ENCODE measurements around the gene ART3.
A peak's percentile ranks its signal among the peaks of the same experiment; 100 is the strongest.
"Not testable (repeated sequence)": the region's sequence is repeated elsewhere in the genome, so short reads cannot be mapped to it uniquely, and the experiment has no call there.

The ART3 gene, protein sequence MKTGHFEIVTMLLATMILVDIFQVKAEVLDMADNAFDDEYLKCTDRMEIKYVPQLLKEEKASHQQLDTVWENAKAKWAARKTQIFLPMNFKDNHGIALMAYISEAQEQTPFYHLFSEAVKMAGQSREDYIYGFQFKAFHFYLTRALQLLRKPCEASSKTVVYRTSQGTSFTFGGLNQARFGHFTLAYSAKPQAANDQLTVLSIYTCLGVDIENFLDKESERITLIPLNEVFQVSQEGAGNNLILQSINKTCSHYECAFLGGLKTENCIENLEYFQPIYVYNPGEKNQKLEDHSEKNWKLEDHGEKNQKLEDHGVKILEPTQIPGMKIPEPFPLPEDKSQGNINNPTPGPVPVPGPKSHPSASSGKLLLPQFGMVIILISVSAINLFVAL

DNA sequence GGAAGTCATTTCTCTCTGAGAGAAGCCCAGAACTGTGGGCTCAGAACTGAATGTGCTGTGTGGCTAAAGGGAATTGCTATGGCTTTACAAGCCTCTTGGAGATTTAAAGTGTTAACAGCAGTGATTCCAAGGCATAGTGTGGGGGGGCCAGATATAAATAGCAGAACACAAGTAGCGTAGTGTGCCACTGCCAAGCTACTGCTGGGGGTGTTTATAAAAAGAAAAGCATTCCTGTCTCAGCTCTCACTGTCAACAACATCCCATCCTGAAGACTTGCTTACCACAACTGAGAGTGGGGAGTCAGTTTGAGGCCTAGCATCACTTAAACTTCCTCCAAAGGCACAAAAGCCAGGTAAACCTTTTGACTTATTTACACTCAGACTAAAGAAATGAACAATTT is at the start of gene ART3:
Gene ART3, plus strand, starts transcription at position 242 of the 400 bp plus-strand sequence. CDS start 1,181 bp downstream, outside the sequence.
- DNase-seq, result no peak

GRCh38 chr4:76028350-76028765 is 46.2 kb upstream of the ART3 start:
- DNase-seq, result peak in 1 of 2 experiments; percentile 12

- DNase-seq, result no peak
Observed at GRCh38 chr4:76029300-76029699, 45.2 kb upstream of the ART3 start.

GRCh38 chr4:76035141-76035540 is 39.4 kb upstream of the ART3 start:
- no peak for DNase-seq

- DNase-seq, result no peak
Observed at GRCh38 chr4:76035799-76036380, 38.6 kb upstream of the ART3 start, which contains the start of gene CXCL11. CXCL11 (minus strand) TSS chr4:76036070; CDS start chr4:76035987, 83 bp downstream.

DNA sequence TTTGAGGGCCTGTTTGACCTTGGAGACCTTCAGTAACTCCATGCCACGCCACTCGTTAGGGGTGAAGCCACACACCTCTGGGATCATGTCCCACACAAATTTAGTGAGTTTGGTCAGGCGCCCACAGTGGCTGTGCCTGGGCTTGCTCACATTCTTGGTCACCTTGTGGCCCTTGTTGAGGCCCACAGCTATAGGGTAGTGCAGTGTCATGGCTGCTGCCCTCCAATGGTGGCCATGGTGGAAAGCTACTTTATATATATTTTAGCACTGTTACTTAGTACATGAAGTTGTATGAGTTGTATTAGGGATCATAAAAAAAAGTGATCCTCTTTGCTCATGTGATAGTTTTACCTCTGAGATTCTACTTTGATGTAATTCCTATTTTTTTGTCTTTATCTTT is 37.7 kb upstream of the ART3 start:
- DNase-seq, result no peak

DNA sequence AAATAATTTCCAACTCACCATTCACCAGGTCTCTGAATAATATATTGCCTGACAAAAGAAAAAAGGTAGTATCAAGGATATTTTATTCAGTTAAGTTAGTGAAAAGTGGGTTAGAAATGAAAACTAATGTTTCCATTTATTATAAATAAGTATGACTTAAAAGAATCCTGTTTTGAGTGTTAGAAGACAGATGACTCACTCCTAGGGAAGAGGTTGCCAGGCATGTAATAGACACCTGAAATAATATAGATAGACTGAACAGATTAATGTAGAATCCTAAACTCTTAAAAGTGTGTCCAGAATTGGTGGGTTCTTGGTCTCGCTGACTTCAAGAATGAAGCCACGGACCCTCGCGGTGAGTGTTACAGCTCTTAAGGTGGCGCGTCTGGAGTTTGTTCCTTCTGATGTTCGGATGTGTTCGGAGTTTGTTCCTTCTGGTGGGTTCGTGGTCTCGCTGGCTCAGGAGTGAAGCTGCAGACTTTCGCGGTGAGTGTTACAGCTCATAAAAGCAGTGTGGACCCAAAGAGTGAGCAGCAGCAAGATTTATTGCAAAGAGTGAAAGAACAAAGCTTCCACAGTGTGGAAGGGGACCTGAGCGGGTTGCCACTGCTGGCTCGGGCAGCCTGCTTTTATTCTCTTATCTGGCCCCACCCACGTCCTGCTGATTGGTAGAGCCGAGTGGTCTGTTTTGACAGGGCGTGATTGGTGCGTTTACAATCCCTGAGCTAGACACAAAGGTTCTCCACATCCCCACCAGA is 32.1 kb upstream of the ART3 start:
- not testable (repeated sequence) for DNase-seq

- DNase-seq, result not testable (repeated sequence)
Observed at GRCh38 chr4:76043306-76043705, 31.2 kb upstream of the ART3 start.

DNA sequence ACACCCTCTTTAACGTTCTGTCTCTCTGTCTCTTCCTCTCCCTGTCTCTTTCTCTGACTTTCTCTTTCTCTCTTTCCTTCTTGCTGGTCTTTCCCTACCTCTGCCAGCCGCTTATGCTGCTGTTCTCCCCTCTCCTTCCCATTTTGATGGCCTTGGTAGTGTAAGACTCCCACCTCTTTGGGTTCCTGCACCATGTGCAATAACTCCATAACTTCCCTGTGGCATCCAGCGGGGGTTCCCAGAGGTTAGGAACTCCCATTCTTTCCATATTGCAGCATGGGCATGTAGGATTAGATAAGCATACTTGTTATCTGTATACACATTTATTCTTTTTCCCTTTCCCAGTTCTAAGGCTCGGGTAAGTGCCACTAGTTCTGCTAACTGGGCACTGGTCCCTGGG is 29.8 kb upstream of the ART3 start:
- not testable (repeated sequence) for DNase-seq

DNA sequence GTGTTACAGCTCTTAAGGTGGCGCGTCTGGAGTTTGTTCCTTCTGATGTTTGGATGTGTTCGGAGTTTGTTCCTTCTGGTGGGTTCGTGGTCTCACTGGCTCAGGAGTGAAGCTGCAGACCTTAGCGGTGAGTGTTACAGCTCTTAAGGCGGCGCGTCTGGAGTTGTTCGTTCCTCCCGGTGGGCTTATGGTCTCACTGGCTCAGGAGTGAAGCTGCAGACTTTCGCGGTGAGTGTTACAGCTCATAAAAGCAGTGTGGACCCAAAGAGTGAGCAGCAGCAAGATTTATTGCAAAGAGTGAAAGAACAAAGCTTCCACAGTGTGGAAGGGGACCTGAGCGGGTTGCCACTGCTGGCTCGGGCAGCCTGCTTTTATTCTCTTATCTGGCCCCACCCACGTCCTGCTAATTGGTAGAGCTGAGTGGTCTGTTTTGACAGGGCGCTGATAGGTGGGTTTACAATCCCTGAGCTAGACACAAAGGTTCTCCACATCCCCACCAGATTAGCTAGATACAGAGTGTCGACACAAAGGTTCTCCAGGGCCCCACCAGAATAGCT is 24.6 kb upstream of the ART3 start:
- DNase-seq, result not testable (repeated sequence)

- not testable (repeated sequence) for DNase-seq
Observed at GRCh38 chr4:76050560-76051050, 23.9 kb upstream of the ART3 start.

DNA sequence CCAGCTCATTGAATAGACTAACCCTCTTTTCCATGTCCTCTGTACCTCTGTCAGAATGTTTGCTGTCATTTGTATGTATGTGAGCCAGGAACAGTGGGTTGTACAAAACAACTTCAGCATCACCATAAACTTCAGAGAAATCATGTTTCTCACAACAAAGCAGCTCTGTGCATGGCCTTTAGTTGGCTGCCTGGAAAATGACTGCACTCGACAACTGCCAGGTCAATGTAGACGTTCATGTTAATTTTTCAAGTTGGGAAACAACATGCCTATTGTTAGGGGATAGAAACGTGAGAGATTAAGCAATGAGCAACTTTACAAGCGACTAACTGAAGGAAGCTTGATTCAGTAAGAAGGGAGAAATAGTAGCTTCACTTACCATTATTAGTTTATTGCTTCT is 20.8 kb upstream of the ART3 start:
- DNase-seq, result no peak

GRCh38 chr4:76055016-76055415 is 19.5 kb upstream of the ART3 start:
- DNase-seq, result no peak

DNA sequence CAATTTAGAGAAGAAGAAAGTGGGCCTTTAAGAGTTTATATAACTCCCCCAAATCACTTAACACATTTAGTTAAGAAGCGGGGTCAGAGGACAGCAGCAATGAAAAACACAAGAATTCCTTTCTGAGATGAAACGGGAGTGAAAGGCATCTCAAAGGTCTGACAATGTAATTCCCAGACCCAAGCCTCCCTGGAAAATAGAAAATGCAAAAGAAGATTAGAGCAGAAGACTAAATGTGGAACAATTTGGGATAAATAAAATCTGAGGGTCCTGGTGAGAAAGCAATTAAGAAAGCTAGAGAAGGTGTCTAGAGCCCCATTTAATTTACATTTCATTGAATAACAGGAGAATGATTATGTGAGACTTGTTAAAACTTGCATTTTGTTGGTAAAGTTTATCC is 19.1 kb upstream of the ART3 start:
- DNase-seq, result no peak

GRCh38 chr4:76058302-76058701 is 16.2 kb upstream of the ART3 start:
- no peak for DNase-seq

DNA sequence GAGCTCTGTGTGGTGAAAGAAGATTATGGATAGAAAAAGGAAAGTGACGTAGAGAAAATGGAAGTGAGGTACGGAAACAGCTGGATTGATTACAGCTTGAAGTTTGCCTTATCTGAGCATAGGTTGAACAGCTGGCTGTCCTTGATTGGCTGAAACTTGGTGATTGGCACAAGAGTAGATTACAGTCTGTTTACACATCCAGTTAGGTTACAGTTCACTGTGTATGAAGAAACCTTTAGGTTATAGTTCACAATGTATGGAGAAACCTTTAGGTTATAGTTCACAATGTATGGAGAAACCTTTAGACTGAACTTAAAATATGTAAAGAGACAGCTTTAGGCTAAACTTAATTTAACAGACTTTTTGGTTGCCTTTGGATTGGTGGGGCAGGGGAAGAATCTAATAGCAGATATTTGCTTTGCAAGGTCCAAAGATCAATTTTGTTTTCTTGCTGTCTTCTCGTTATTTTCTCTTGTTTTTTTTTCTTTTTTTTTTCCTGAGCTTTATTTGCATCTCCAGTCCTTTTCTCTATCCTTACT is 15.6 kb upstream of the ART3 start:
- DNase-seq, result no peak

- DNase-seq, result no peak
Observed at GRCh38 chr4:76059750-76060149, 14.8 kb upstream of the ART3 start.

GRCh38 chr4:76060506-76060905 is 14.0 kb upstream of the ART3 start:
- no peak for DNase-seq

GRCh38 chr4:76061421-76061820 is 13.1 kb upstream of the ART3 start:
- no peak for DNase-seq

GRCh38 chr4:76061982-76062381 is 12.5 kb upstream of the ART3 start:
- DNase-seq, result no peak

DNA sequence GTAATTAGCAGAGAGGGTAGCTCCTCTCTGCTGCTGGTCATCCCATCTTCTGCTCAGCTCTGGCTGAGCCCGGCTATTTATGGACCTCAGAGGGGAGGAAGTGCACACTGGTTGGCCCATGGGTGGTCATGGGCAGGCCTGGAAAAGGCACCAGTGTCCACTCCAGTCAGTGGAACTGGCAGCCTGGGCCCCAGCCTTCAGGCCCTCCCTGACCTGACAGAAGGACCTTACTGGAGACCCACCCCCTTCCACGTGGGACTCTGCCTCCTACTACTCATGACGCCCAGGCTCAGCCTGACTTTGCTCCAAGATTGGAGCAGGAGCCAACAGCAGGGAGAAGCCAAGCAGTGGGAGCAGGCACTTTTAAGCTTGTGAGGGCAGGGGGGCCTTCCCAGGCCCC is 8.0 kb upstream of the ART3 start:
- DNase-seq, result no peak

DNA sequence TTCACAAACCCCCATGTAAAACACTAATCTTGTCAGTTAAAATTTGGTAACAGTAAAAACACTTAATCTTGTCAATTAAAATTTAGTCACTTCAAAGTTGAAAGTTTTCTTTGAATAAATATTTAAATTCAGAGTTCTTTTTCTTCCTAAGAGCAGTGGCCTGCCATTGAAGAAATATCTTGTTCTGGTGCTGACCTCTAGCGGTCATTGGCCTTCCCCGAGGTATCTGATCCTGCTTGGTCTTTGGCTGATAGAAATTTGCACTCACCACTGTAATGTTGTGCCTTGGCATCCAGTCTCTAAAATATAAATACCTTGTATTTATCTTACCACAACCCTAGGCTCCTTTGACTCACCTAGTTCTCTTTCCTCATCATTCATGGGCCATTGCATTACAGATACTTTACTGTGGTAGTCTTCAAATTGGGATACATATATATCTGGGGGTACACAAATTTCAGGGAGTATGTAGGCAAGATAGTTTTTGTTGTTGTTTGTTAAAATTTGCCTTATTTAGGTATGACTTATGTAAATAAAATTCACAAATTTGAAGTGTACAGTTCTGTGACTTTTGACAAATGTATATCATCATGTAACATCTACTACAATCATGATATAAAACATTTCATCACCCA is 6.7 kb upstream of the ART3 start:
- DNase-seq, result peak; percentile 61 to 64

Data from stimulated activated CD4-positive, alpha-beta T cell treated with anti-CD3 and anti-CD28 coated beads, Interleukin-4, amount 100 ng/mL, for 4 hours (primary cell).